ENCODE measurements around the gene WDR31. TPM values are rescaled to one million over a fixed set of nuclear protein-coding genes. Genes with fewer than 3 reads are reported as not detected.
A peak's percentile ranks its signal among the peaks of the same experiment; 100 is the strongest.
"Not testable (repeated sequence)": the region's sequence is repeated elsewhere in the genome, so short reads cannot be mapped to it uniquely, and the experiment has no call there.

The WDR31 gene
- total RNA-seq, 1 experiment from 2014 or later, result 0.24 TPM

DNA sequence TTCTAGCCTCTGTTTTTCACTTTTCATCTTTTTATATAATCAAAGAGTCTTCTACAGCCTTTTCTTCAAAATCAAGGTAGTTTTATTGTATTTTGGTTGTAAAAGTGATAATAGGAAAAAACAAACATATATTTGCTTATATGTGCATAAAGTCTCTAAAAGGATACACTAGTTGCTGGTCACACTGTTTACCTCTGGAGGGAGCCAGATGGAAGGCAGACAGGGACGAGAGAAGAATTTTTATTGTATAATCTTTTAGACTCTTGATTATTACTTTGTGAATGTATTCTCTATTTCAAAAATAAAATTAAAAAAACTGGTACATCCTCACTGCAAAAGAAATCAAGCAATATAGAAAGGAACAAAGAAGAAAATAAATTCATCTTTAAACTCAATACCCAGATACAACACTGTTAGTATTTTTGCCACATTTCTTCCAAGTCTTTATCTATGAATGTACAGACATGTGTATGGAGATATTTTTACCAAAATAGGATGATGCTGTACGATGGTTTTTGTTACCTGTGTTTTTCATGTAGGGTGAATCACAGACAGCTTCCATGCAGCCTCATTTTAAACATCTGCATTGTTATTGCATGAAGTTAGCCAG lies 30.8 kb downstream of the WDR31 start:
- Histone ChIP-seq H3K27ac (no peak overlapping the region), H3K9me3 (replicated peaks) (no peaks in the 10 kb centered on the region), H3K36me3 (no peaks in the 10 kb centered on the region), H3K27me3 (replicated peaks) (no peaks in the 10 kb centered on the region), H3K4me1 (replicated peaks) (no peaks in the 10 kb centered on the region), H3K4me3 (no peak overlapping the region)
- DNase-seq (ENCODE audit: low read depth in 1 of 2, low spot score in 2 of 2), result peak in 1 of 2 experiments; percentile 9

DNA sequence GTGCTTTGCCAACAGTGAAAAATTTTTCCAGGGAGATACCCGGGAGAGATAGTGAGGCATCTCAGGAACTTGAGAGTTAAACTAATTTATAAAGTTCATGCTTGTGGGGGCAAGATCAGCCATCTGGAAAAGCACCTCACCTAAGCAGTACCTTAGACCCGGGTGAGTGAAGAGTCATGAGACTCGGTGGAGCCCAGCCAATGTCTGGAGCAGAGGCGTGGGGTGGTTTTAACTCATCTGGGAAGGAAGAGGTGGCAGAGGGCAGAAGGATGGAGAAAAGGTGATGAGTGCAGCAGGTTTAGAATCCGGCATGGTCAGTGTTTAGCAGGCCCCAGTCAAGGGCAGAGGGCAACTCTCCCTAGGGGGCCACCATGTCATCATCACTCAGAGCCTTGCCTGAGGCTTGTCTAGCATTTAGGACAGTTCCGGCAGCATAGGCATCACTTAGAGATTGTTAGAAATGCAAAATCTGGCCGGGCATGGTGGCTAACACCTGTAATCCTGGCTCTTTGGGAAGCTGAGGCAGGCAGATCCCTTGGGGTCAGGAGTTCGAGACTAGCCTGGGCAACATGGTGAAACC lies 32.6 kb downstream of the WDR31 start:
- H3K27me3 ChIP-seq (replicated peaks), result no peaks in the 10 kb centered on the region

DNA sequence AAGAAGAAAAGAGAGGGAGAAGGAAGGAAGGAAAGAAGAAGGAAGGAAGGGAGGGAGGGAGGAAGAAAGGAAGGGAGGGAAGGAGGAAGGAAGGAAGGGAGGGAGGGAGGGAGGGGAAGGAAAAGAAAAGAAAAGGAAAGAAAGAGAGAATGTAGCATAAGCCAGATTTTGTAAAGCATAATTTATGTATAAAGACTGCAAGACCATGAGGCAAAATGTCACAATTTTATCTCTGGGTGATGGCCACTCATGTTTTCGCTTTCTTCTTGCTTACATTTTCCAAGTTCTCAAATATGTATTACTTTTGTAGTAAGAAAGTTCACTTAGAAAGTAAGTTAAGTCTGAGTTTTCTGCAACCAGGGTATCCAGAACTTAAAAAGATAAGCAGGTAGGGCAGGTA lies 33.5 kb downstream of the WDR31 start:
- Histone ChIP-seq H3K36me3 (no peaks in the 10 kb centered on the region), H3K27me3 (replicated peaks) (no peaks in the 10 kb centered on the region), H3K4me1 (replicated peaks) (no peaks in the 10 kb centered on the region), H3K9me3 (replicated peaks) (no peaks in the 10 kb centered on the region), H3K27ac (no peak overlapping the region), H3K4me3 (no peak overlapping the region)
- DNase-seq (ENCODE audit: low read depth in 1 of 2, low spot score in 2 of 2), result no peak

More for the DNA sequence above, 32.6 kb downstream of the WDR31 start:
- Histone ChIP-seq H3K36me3 (no peaks in the 10 kb centered on the region), H3K9me3 (replicated peaks) (no peaks in the 10 kb centered on the region), H3K4me3 (no peak overlapping the region), H3K4me1 (replicated peaks) (no peaks in the 10 kb centered on the region), H3K27ac (no peak overlapping the region)
- DNase-seq (ENCODE audit: low read depth in 1 of 2, low spot score in 2 of 2), result no peak

DNA sequence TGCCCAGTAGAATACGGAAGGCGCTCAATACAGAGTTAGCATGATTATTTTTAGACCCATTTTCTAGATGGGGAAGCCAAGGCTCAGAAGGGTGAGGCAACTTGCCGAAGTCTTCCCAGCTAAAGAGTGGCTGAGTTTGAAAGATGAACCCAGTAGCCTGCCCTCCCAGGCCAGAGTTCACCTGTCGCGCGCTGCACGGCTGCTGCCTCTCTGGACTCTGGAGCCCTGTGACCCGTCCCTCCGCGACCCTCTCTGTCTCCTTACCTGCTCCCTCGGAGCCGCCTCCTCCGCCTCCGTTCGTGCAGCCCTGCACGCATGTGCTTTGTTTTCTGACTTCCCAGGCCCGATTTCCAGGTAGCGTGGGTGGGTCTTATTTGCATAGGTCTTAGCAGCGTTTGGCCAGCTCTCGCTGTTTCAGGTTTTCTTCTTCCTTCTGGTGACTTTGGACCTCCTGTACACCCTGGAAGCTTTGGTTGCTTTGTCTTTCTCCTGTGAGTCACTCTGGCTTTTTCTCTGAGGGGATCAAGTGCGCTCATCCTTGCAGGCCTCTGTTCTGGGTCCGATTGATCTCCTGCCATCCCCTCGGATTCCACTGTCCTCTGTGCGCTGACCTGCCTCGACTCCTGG lies 37.2 kb downstream of the WDR31 start, which contains the start of gene RNF183:
TSS of gene RNF183 (minus strand) at position 585 of the 627 bp plus-strand sequence. CDS start 5,192 bp downstream, outside the sequence.
- H3K27me3 ChIP-seq (replicated peaks), result no peaks in the 10 kb centered on the region
- DNase-seq (ENCODE audit: low read depth in 1 of 2, low spot score in 2 of 2), result no peak
- no peaks in the 10 kb centered on the region; the same call in none of the 2 replicates for H3K4me1 ChIP-seq (replicated peaks)
- H3K27ac ChIP-seq, result no peak within 1 kb of the TSS
- H3K9me3 ChIP-seq (replicated peaks), result no peaks in the 10 kb centered on the region
- H3K4me3 ChIP-seq, result no peak within 1 kb of the TSS
- H3K36me3 ChIP-seq, result no peaks in the 10 kb centered on the region

DNA sequence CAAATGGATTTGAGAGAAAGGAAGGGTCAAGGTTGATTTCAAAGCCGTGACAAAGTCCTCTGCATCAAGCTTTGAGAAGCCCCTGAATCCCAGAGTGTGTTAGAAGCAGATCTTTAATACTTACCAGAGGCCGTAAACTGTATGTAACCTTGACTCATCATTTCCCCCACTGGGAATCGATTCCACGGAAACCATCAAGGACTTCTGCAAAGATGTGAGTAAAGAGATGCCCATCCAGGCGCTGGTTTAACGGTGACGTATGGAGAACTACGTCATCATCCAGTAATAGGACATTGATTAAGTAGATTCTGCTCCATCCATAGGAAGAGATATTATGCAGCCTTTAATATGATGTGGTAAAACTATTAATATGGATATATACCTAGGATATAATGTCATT lies 38.5 kb downstream of the WDR31 start:
- Histone ChIP-seq H3K36me3 (no peaks in the 10 kb centered on the region), H3K9me3 (replicated peaks) (no peaks in the 10 kb centered on the region), H3K4me3 (no peak overlapping the region), H3K4me1 (replicated peaks) (peaks cover 11% of the 10 kb centered on the region), H3K27ac (no peak overlapping the region), H3K27me3 (replicated peaks) (no peaks in the 10 kb centered on the region)
- no peak for DNase-seq (ENCODE audit: low read depth in 1 of 2, low spot score in 2 of 2)

DNA sequence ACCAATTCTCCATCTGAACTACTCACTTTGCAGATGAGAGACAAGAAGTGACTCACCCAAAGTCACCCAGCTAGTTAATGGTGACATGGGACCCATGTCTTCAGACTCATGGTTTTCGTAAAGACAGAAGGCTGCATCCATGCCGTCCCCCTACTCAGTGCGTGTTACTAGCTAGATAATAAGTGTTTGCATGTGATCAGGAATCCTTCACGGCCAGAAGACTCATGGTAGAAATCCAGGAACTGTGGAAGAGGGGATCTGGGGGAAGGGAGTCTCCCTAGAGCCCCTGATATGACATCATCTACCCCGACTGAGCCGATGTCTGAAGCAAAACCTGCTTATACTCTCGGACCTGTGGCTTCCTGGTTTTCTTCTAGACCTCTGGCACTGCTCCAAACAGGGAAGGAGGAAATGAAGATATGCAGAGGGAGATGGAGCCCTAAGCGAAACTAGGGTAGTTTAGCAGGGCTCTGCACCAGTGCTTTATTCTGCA lies 40.2 kb downstream of the WDR31 start:
- Histone ChIP-seq H3K4me1 (replicated peaks) (peaks cover 12% of the 10 kb centered on the region), H3K27ac (no peak overlapping the region), H3K36me3 (no peaks in the 10 kb centered on the region), H3K4me3 (no peak overlapping the region), H3K27me3 (replicated peaks) (no peaks in the 10 kb centered on the region), H3K9me3 (replicated peaks) (no peaks in the 10 kb centered on the region)
- no peak for DNase-seq (ENCODE audit: low read depth in 1 of 2, low spot score in 2 of 2)

DNA sequence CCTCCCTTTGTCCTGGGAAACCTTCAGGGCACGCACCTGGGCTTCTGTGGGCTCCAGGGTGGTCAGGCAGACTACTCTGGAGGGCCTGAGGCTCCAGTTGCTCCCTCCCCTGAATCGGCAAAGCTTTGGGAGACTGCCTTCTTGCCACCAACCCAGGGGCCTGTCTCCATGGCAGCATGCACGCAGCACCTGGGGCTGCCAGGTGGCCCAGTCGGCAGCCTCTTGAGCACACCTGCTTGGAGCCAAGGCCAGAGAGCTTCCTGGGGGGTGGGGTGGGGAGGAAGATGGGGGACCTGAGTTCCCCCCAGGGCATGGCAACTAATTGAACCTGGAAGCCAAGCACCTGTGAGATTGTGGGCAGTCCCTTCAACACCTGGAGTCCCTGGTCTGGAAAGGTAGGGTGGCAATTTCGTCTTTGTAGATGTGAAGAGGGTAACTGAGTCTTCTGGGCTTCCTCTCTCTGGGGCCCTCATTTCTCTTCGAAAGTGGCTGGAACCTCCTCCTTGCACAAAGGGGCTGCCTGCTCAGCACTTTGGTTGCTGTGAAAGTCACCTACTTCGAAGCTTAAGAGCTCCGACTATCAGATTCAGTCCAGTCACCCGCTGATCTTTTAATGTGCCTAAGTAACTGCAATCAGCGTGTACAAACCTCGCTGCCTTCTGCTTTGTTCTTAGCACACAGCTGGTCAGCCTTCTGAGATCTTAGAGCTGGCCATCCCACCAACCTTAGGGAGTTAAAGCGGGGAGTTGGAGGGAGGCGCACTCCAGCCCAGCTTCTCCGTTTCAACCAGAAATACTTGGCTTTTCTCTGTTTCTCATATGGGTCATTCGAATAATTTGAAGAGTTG lies 40.9 kb downstream of the WDR31 start:
- DNase-seq (ENCODE audit: low read depth in 1 of 2, low spot score in 2 of 2), result no peak
- peaks cover 12% of the 10 kb centered on the region for H3K4me1 ChIP-seq (replicated peaks)
- no peaks in the 10 kb centered on the region for H3K27me3 ChIP-seq (replicated peaks)

DNA sequence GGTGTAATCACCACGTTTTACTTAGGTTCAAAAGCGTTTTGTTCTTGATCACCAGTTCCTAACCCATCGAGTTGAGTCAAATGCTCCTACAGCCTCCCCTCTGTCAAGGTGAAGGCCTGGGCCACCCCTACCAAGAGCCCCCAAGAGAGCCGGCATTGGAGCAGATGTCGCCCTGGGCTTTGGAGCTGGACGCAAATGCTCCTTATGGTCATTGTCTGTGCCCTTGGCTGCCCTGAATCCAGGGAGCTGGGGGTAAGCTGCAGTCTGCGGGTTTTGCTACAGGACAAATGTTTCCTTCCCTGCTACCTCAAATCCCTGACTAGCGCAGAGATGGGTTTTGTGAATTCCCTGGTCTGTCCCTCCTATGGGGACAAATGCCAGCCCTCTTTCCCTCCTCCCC lies 41.8 kb downstream of the WDR31 start:
- Histone ChIP-seq H3K9me3 (replicated peaks) (no peaks in the 10 kb centered on the region), H3K4me1 (replicated peaks) (peaks cover 12% of the 10 kb centered on the region), H3K4me3 (no peak overlapping the region), H3K27ac (no peak overlapping the region), H3K27me3 (replicated peaks) (no peaks in the 10 kb centered on the region), H3K36me3 (peaks cover 8% of the 10 kb centered on the region)
- no peak for DNase-seq (ENCODE audit: low read depth in 1 of 2, low spot score in 2 of 2)

More for the DNA sequence above, 40.9 kb downstream of the WDR31 start:
- Histone ChIP-seq H3K27ac (no peak overlapping the region), H3K4me3 (no peak overlapping the region), H3K9me3 (replicated peaks) (no peaks in the 10 kb centered on the region), H3K36me3 (no peaks in the 10 kb centered on the region; the same call in 1 of the 2 replicates)

DNA sequence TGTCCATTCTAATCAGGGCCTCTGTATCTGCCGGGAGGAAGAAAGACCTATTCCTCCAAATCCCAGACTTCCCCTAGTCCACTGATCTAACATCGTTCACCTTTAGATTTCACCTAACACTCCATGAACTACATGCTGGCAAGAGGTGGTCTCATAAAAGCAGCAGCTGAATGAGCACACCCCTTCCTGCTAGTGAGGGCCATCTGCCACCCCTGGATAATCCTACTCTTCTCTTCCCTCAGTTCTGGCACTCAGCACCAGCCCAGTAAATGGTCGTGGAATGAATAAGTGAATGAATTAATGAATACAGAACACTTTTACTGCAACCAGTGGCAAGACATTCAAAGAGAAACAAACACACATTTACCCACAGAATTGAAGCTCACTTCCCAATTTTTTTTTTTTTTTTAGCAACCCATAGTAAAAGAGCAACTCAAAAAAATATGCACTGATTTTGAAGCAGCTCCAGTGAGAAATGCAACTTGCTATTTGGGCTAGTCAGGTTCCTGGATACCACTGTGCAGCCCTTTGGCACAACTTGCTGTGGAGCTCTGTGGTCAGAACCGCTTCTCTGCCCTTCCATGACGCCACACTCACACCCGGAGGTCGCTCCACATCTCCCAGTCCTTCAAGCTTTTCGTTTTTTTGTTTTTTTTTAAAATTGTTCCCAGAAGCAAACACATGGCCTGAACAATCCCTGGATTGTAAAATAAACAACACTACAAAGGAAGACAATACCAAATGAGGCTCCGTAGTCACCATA lies 43.1 kb downstream of the WDR31 start:
- Histone ChIP-seq H3K27me3 (replicated peaks) (no peaks in the 10 kb centered on the region), H3K36me3 (peaks cover 21% of the 10 kb centered on the region), H3K27ac (no peak overlapping the region), H3K4me3 (no peak overlapping the region), H3K9me3 (replicated peaks) (no peaks in the 10 kb centered on the region), H3K4me1 (replicated peaks) (peaks cover 12% of the 10 kb centered on the region)
- DNase-seq (ENCODE audit: low read depth in 1 of 2, low spot score in 2 of 2), result peak in 1 of 2 experiments; percentile 28

DNA sequence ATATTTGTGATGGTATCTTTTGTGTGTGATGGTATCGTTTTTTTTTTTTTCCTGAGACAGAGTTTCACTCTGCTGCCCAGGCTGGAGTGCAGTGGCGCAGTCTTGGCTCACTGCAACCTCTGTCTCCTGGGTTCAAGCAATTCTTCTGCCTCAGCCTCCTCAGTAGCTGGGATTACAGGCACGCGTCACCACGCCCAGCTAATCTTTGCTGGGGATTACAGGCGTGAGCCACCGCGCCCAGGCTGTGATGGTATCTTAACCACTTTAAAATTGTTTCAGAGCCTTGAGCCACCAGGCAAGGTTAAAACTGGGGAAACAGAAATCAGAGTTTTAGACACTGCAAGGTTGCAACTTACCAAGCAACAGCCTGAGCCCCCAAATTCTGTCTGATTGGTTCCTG lies 43.8 kb downstream of the WDR31 start:
- not testable (repeated sequence) for H3K27me3 ChIP-seq (replicated peaks); DNase-seq (ENCODE audit: low read depth in 1 of 2, low spot score in 2 of 2); H3K9me3 ChIP-seq (replicated peaks); H3K27ac ChIP-seq; H3K4me3 ChIP-seq
- H3K4me1 ChIP-seq (replicated peaks), result peaks cover 12% of the 10 kb centered on the region
- H3K36me3 ChIP-seq, result peaks cover 29% of the 10 kb centered on the region

DNA sequence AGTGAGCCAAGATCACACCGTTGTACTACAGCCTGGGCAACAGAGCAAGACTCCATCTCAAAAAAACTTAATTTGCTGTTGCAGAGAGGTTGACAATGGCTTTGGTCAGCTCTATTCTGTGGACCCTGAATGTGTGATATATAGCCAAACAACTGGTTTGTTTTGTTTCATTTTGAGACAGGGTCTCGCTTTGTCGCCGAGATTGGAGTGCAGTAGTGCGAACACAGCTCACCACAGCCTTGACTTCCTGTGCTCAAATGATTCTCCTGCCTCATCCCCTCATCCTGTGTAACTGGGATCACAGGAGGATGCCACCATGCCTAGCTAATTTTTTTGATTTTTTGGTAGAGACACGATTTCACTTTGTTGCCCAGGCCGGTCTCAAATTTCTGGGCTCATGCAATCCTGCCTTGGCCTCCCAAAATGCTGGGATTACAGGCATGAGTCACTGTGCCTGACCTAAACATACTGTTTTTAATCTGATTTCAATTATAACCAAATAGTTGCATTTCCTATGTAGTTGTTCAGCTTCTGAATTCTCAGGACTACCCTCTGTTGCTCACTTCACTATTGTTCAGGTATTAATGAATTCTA lies 46.7 kb downstream of the WDR31 start:
- H3K9me3 ChIP-seq (replicated peaks), result no peaks in the 10 kb centered on the region
- H3K27me3 ChIP-seq (replicated peaks), result no peaks in the 10 kb centered on the region
- no peak for DNase-seq (ENCODE audit: low read depth in 1 of 2, low spot score in 2 of 2)
- no peak overlapping the region for H3K4me3 ChIP-seq
- no peak overlapping the region for H3K27ac ChIP-seq
- peaks cover 12% of the 10 kb centered on the region for H3K4me1 ChIP-seq (replicated peaks)
- H3K36me3 ChIP-seq, result peaks cover 55% of the 10 kb centered on the region

DNA sequence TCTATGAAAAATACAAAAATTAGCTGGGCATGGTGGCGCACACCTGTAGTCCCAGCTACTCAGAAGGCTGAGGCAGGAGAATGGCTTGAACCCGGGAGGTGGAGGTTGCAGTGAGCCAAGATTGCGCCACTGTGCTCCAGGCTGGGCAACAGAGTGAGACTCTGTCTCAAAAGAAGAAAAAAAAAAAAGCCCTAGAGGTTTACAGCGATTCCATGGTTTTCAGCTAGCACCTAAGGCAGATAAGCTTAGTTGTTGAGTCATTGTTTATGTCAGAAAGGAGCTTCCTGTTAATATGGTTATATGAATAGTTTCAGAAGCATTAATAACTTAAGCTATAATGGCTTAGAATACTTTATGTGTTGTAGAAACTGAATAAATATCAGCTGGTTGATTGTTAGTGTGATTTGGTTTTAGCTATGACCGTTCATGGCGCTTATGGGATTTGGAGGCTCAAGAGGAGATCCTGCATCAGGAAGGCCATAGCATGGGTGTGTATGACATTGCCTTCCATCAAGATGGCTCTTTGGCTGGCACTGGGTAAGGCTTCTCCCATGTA lies 49.9 kb downstream of the WDR31 start:
- H3K36me3 ChIP-seq, result peaks cover 85% of the 10 kb centered on the region
- no peak for DNase-seq (ENCODE audit: low read depth in 1 of 2, low spot score in 2 of 2)
- H3K27ac ChIP-seq, result no peak overlapping the region
- no peaks in the 10 kb centered on the region for H3K27me3 ChIP-seq (replicated peaks)
- H3K4me1 ChIP-seq (replicated peaks), result no peaks in the 10 kb centered on the region
- H3K4me3 ChIP-seq, result no peak overlapping the region
- H3K9me3 ChIP-seq (replicated peaks), result no peaks in the 10 kb centered on the region

All from SJSA1 (cell line).